ENCODE data around the gene TRPM6.

TRPM6 gene

GRCh38 chr9:74760031-74760700 is 127.6 kb downstream of the TRPM6 start:
- Histone ChIP-seq H3K27ac (no peak overlapping the region), H3K4me3 (ENCODE audit: low read depth, low read length) (no peak overlapping the region), H3K4me1 (no peaks in the 10 kb centered on the region), H3K9me3 (ENCODE audit: control insufficient read depth, low read length) (no peaks in the 10 kb centered on the region), H2AFZ (no peak overlapping the region), H3K79me2 (no peaks in the 10 kb centered on the region), H3K27me3 (ENCODE audit: control insufficient read depth, insufficient read depth, low read length) (no peaks in the 10 kb centered on the region), H3K4me2 (ENCODE audit: low read length) (no peak overlapping the region), H3K9ac (no peak overlapping the region), H3K36me3 (ENCODE audit: control insufficient read depth, insufficient read depth, low read length) (no peaks in the 10 kb centered on the region)
- TF ChIP-seq CTCF (IDR thresholded peaks at IDR 0.05), result no peak

- Histone ChIP-seq H2AFZ (no peak overlapping the region), H3K4me1 (no peaks in the 10 kb centered on the region), H3K4me3 (ENCODE audit: low read depth, low read length) (no peak overlapping the region), H3K27ac (no peak overlapping the region), H3K9ac (no peak overlapping the region), H3K79me2 (no peaks in the 10 kb centered on the region), H3K27me3 (ENCODE audit: control insufficient read depth, insufficient read depth, low read length) (no peaks in the 10 kb centered on the region), H3K9me3 (ENCODE audit: control insufficient read depth, low read length) (no peaks in the 10 kb centered on the region), H3K4me2 (ENCODE audit: low read length) (no peak overlapping the region), H3K36me3 (ENCODE audit: control insufficient read depth, insufficient read depth, low read length) (no peaks in the 10 kb centered on the region)
- no peak for TF ChIP-seq CTCF (IDR thresholded peaks at IDR 0.05)
Measured at GRCh38 chr9:74755999-74756398, 131.7 kb downstream of the TRPM6 start.

- Histone ChIP-seq H3K4me2 (ENCODE audit: low read length) (no peak overlapping the region), H3K4me1 (no peaks in the 10 kb centered on the region), H3K9me3 (ENCODE audit: control insufficient read depth, low read length) (no peaks in the 10 kb centered on the region), H3K4me3 (ENCODE audit: low read depth, low read length) (no peak overlapping the region), H3K79me2 (no peaks in the 10 kb centered on the region), H2AFZ (no peak overlapping the region), H3K27ac (no peak overlapping the region), H3K9ac (no peak overlapping the region), H3K36me3 (ENCODE audit: control insufficient read depth, insufficient read depth, low read length) (no peaks in the 10 kb centered on the region), H3K27me3 (ENCODE audit: control insufficient read depth, insufficient read depth, low read length) (no peaks in the 10 kb centered on the region)
- TF ChIP-seq CTCF (IDR thresholded peaks at IDR 0.05), result no peak
Measured at GRCh38 chr9:74755355-74755754, 132.4 kb downstream of the TRPM6 start.

GRCh38 chr9:74753650-74754049 is 134.1 kb downstream of the TRPM6 start:
- no peaks in the 10 kb centered on the region for H3K79me2 ChIP-seq
- H3K9me3 ChIP-seq (ENCODE audit: control insufficient read depth, low read length), result no peaks in the 10 kb centered on the region
- H3K4me1 ChIP-seq, result no peaks in the 10 kb centered on the region
- no peak overlapping the region for H3K27ac ChIP-seq
- no peak overlapping the region for H3K9ac ChIP-seq
- no peak overlapping the region for H3K4me2 ChIP-seq (ENCODE audit: low read length)
- H2AFZ ChIP-seq, result no peak overlapping the region
- no peak overlapping the region for H3K4me3 ChIP-seq (ENCODE audit: low read depth, low read length)
- TF ChIP-seq CTCF (IDR thresholded peaks at IDR 0.05), result no peak
- no peaks in the 10 kb centered on the region for H3K36me3 ChIP-seq (ENCODE audit: control insufficient read depth, insufficient read depth, low read length)
- H3K27me3 ChIP-seq (ENCODE audit: control insufficient read depth, insufficient read depth, low read length), result no peaks in the 10 kb centered on the region

- Histone ChIP-seq H3K27ac (no peak overlapping the region), H3K9me3 (ENCODE audit: control insufficient read depth, low read length) (no peaks in the 10 kb centered on the region), H3K9ac (no peak overlapping the region), H3K4me1 (no peaks in the 10 kb centered on the region), H3K79me2 (no peaks in the 10 kb centered on the region), H3K36me3 (ENCODE audit: control insufficient read depth, insufficient read depth, low read length) (no peaks in the 10 kb centered on the region), H3K4me2 (ENCODE audit: low read length) (no peak overlapping the region), H3K27me3 (ENCODE audit: control insufficient read depth, insufficient read depth, low read length) (no peaks in the 10 kb centered on the region), H3K4me3 (ENCODE audit: low read depth, low read length) (no peak overlapping the region), H2AFZ (no peak overlapping the region)
- TF ChIP-seq CTCF (IDR thresholded peaks at IDR 0.05), result no peak
Measured at GRCh38 chr9:74748966-74749365, 138.8 kb downstream of the TRPM6 start.
